GM06990 (cell line): ENCODE data around the gene DKK2.
A peak's percentile ranks its signal among the peaks of the same experiment; 100 is the strongest.

ENCODE experiments used
- DNase-seq: peaks from one replicate; pipeline ENCODE4 v3.0.0-alpha.2; 2011; ENCODE audit not compliant: insufficient read length; ENCODE audit errors: extremely low read depth
- H3K27me3 ChIP-seq: replicated peaks from 2 replicates; pipeline ENCODE4 v1.6.0; 2011; ENCODE audit warnings: low read length; ENCODE audit not compliant: control insufficient read depth, insufficient read depth
- H3K36me3 ChIP-seq: 2 replicates; pipeline ENCODE4 v1.5.1; 2011; ENCODE audit warnings: low read length; ENCODE audit not compliant: control insufficient read depth, insufficient read depth
- H3K4me3 ChIP-seq: replicated peaks from 2 replicates; pipeline ENCODE4 v1.5.1; 2011; ENCODE audit warnings: low read depth, mild to moderate bottlenecking, control low read depth, low read length
- TF ChIP-seq, protein P1 (sequence below): IDR thresholded peaks from 2 replicates; pipeline ENCODE4 v1.5.1; 2011; ENCODE audit warnings: low read length, control low read depth, mild to moderate bottlenecking, inconsistent platforms; ENCODE audit not compliant: insufficient read depth, poor library complexity, severe bottlenecking

DKK2 gene

DNA sequence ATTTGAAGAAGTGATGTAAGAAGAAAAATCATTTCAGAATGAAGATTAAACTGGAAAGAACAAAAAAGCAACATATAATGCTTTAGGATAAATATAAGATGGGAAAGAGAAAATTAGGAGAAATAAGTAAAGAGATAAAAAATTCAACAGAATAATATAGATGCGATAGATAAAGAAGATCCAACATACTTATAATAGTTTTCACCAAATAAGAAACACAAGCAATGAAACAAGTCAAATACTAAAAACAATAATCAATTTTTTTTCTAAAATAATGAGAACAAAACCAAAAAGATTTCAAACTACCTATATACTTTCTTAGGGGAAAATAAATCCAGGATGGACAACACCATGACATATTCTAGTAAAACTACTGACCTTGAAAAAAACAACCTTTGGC, 10.1 kb upstream of the DKK2 start:
- no peaks in the 10 kb centered on the region for H3K27me3 ChIP-seq
- TF ChIP-seq, protein P1, sequence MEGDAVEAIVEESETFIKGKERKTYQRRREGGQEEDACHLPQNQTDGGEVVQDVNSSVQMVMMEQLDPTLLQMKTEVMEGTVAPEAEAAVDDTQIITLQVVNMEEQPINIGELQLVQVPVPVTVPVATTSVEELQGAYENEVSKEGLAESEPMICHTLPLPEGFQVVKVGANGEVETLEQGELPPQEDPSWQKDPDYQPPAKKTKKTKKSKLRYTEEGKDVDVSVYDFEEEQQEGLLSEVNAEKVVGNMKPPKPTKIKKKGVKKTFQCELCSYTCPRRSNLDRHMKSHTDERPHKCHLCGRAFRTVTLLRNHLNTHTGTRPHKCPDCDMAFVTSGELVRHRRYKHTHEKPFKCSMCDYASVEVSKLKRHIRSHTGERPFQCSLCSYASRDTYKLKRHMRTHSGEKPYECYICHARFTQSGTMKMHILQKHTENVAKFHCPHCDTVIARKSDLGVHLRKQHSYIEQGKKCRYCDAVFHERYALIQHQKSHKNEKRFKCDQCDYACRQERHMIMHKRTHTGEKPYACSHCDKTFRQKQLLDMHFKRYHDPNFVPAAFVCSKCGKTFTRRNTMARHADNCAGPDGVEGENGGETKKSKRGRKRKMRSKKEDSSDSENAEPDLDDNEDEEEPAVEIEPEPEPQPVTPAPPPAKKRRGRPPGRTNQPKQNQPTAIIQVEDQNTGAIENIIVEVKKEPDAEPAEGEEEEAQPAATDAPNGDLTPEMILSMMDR: no peak
- no peak overlapping the region for H3K4me3 ChIP-seq
- no peaks in the 10 kb centered on the region for H3K36me3 ChIP-seq
- DNase-seq: no peak

- no peak overlapping the region for H3K4me3 ChIP-seq
- H3K27me3 ChIP-seq: no peaks in the 10 kb centered on the region
- TF ChIP-seq, protein P1: peak; percentile 20
- DNase-seq: no peak
- no peaks in the 10 kb centered on the region for H3K36me3 ChIP-seq
Measured at GRCh38 chr4:107044170-107044569, 8.1 kb upstream of the DKK2 start.

- no peak for DNase-seq
- TF ChIP-seq, protein P1: peak; percentile 56
- no peak overlapping the region for H3K4me3 ChIP-seq
- H3K36me3 ChIP-seq: no peaks in the 10 kb centered on the region
- peaks cover 2% of the 10 kb centered on the region for H3K27me3 ChIP-seq
Measured at GRCh38 chr4:107037199-107037584, 1.1 kb upstream of the DKK2 start.

GRCh38 chr4:107036584-107037198, 578 bp upstream of the DKK2 start:
- Histone ChIP-seq H3K36me3 (no peaks in the 10 kb centered on the region), H3K27me3 (peaks cover 2% of the 10 kb centered on the region), H3K4me3 (no peak overlapping the region)
- TF ChIP-seq, protein P1: no peak
- DNase-seq: no peak

DNA sequence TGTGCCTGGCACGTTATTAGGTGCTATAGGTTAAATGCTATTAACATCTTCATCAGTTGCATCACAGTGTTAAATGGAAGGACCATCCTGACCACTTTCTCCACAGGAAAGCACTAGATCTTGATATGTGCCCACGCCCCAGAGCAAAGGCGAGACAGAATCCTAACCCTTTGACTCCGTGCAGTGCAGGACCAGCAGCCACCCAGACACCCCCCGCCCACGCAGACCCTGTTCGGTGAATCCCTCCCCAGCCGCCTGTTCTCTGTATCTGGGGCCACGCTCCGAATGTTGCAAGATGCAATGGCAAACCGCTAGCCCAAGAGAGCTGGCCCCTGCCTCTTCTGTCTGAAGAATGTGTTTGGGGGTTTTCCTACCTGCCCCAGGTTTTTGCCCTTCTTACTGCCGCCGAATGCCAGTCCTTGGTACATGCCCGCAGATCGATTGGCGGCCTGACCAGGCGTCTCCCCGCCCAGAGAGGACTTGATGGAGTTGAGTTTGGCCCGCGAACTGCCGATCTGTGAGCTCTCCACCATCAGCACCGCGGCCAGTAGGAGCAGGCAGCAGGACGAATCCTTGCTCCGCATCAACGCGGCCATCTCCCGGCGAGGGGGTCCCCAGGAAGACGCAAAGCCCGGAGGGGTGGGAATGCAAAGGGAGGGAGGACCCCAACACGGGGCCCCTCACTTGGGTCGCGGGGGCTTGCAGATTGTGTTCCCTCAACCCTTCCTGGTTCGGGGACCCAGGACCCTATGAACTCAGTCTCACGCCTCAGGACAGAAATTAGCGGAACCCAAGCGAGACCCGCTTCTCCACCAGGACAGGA, 906 bp downstream of the DKK2 start:
- DNase-seq: no peak
- peaks cover 2% of the 10 kb centered on the region for H3K27me3 ChIP-seq
- H3K4me3 ChIP-seq: peak overlapping the region; percentile 5; the same call in 1 of the 2 replicates
- H3K36me3 ChIP-seq: no peaks in the 10 kb centered on the region
- TF ChIP-seq, protein P1: no peak
